Measurements from ENCODE around the gene KSR1.

The KSR1 gene

GRCh38 chr17:27473748-27474609 is 17.7 kb downstream of the KSR1 start:
- DNase-seq (ENCODE audit: low read depth): peak; percentile 90

GRCh38 chr17:27475070-27475673 is 18.9 kb downstream of the KSR1 start:
- DNase-seq (ENCODE audit: low read depth): no peak

- no peak for DNase-seq (ENCODE audit: low read depth)
Measured at GRCh38 chr17:27475981-27476895, 20.0 kb downstream of the KSR1 start.

GRCh38 chr17:27477050-27477888 is 21.0 kb downstream of the KSR1 start:
- no peak for DNase-seq (ENCODE audit: low read depth)

GRCh38 chr17:27477971-27478684 is 21.9 kb downstream of the KSR1 start:
- DNase-seq (ENCODE audit: low read depth): no peak

- no peak for DNase-seq (ENCODE audit: low read depth)
Measured at GRCh38 chr17:27478901-27479538, 22.8 kb downstream of the KSR1 start.

GRCh38 chr17:27479838-27480237 is 23.6 kb downstream of the KSR1 start:
- DNase-seq (ENCODE audit: low read depth): no peak

- DNase-seq (ENCODE audit: low read depth): no peak
Measured at GRCh38 chr17:27480699-27481098, 24.5 kb downstream of the KSR1 start.

- no peak for DNase-seq (ENCODE audit: low read depth)
Measured at GRCh38 chr17:27481327-27481726, 25.1 kb downstream of the KSR1 start.

- DNase-seq (ENCODE audit: low read depth): no peak
Measured at GRCh38 chr17:27485125-27485524, 28.9 kb downstream of the KSR1 start.

GRCh38 chr17:27485716-27486495 is 29.7 kb downstream of the KSR1 start:
- DNase-seq (ENCODE audit: low read depth): no peak

GRCh38 chr17:27486741-27487140 is 30.5 kb downstream of the KSR1 start:
- no peak for DNase-seq (ENCODE audit: low read depth)

- no peak for DNase-seq (ENCODE audit: low read depth)
Measured at GRCh38 chr17:27488231-27488630, 32.0 kb downstream of the KSR1 start.

GRCh38 chr17:27489045-27489715 is 32.9 kb downstream of the KSR1 start:
- no peak for DNase-seq (ENCODE audit: low read depth)

GRCh38 chr17:27490391-27490790 is 34.1 kb downstream of the KSR1 start:
- no peak for DNase-seq (ENCODE audit: low read depth)

- DNase-seq (ENCODE audit: low read depth): no peak
Measured at GRCh38 chr17:27491713-27492190, 35.5 kb downstream of the KSR1 start.

- DNase-seq (ENCODE audit: low read depth): no peak
Measured at GRCh38 chr17:27492470-27492869, 36.2 kb downstream of the KSR1 start.

- DNase-seq (ENCODE audit: low read depth): no peak
Measured at GRCh38 chr17:27493088-27493487, 36.8 kb downstream of the KSR1 start.
